ENCODE measurements around the gene IMPDH1.

GRCh38 chr7:128415217-128415785, 5.5 kb upstream of the IMPDH1 start:
- no peak for TF ChIP-seq CTCF (IDR thresholded peaks at IDR 0.05)
- no peak for TF ChIP-seq POLR2AphosphoS5 (IDR thresholded peaks at IDR 0.05; ENCODE audit: insufficient read depth in 1 of 2, low read depth in 1 of 2)

Data from vagina (tissue), 2 donors.